Activated naive CD4-positive, alpha-beta T cell treated with anti-CD3 and anti-CD28 coated beads, Interleukin-2, amount 50 U/mL, for 16 hours (primary cell): Measurements from ENCODE around the gene TBX15.

Experiments used
- DNase-seq: peaks from one replicate; pipeline ENCODE4 v3.0.0-alpha.2; 2020

Gene TBX15

GRCh38 chr1:118878661-118879060, 109.5 kb downstream of the TBX15 start:
- DNase-seq: no peak

GRCh38 chr1:118877668-118878396, 110.3 kb downstream of the TBX15 start:
- DNase-seq: no peak

DNA sequence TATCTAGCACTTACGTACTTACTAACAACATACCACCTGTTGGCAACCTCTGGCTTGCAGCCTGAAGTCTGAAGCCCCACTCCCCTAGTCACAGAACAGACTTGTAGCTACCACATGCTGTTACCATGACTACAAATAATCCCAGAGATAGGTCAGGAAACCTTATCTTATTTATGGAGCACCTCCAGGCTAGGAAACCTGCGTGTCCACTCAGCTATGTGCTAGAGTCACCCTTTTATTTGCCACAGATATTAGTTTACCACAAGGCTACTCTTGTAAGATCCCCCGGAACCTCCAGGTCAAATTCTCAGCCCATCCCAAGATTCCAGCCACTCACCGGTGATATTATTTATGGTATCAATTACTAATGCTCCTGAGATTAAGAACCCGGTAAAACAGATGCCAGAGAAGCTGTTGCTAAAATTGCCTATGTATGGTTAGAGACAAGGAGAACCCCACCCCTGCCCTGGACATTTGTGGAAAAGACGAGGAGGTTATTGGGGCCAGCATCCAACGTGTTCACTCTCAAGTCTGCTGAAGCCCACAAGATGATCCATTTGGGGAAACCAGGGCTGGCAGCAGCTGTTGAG, 116.5 kb downstream of the TBX15 start:
- DNase-seq: no peak

DNA sequence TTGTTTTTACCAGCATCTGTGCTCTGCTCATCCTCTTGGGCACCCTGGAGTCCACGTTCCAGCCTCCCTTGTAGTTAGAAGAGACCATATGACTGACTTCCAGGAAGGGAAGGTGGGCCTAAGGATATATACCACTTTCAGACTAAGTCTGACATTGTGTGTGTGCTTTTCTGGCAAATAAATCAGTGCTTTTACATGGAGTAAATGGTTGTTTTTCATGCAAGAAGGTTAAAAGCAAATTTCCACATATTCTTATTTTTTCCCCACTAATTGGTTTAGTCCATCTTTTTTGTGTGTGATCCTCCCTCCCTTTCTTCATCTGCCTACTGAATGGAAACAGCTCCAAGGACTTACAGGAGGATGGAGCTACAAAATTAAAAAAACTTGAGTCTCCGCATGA, 119.8 kb downstream of the TBX15 start:
- DNase-seq: no peak

- DNase-seq: no peak
Observed at GRCh38 chr1:118866330-118866729, 121.8 kb downstream of the TBX15 start.

DNA sequence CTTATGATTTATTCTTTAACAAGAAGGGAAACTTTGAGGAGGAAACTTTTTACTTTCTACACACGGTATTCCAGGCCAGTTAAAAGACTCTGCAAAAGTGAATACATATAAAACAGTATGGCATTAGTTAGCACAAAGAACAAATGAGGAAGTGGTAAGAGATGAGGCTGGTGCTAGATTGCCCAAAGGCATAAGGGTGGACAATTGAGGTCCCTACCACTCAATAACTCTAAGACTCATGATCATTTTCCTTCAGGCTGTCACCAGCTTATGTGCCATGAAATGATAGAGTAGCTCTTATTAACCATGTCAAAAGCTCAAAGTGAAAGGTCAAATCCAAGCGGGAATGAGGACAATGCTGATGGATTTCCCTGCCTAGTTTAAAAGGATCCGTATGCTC, 124.5 kb downstream of the TBX15 start:
- no peak for DNase-seq

DNA sequence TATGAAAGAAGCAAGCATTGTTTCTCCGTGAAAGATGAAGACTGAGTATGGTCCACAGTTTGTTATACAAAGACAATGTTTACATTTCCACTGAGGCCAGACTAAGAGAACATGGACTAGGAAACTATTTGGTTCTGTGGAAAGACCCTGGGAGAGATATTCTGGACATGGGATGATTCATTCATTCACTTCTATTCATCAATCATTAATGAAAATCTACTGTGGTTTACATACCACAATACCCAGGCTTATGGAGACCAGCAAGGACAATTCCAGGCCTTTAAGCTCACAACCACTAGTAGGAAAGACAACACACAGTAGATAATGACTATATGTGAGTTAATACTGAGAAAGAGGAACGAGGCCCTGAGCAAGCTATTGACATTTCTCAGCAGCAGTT, 125.4 kb downstream of the TBX15 start:
- DNase-seq: no peak

DNA sequence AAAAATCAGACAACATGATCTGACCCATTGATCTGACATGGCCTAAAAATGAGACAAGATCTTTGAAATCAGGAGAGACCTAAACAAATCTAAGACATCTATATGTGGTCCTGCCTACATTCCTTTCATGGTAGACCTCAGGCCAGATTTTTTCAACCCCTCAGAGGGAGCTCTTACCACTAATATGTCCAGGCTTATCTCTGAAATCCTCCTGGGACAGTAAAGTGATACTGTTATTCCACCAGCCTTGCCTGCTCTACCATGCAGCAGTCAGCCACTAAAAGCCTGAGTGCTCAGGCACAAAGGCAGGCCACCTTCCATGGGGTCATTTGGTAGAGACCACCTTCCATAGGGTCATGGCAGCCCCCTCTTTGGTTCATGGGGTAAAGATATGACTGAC, 126.9 kb downstream of the TBX15 start:
- DNase-seq: no peak

- DNase-seq: no peak
Observed at GRCh38 chr1:118859999-118860398, 128.1 kb downstream of the TBX15 start.

GRCh38 chr1:118846443-118846842, 141.7 kb downstream of the TBX15 start:
- DNase-seq: no peak

GRCh38 chr1:118842452-118843201, 145.5 kb downstream of the TBX15 start:
- no peak for DNase-seq

DNA sequence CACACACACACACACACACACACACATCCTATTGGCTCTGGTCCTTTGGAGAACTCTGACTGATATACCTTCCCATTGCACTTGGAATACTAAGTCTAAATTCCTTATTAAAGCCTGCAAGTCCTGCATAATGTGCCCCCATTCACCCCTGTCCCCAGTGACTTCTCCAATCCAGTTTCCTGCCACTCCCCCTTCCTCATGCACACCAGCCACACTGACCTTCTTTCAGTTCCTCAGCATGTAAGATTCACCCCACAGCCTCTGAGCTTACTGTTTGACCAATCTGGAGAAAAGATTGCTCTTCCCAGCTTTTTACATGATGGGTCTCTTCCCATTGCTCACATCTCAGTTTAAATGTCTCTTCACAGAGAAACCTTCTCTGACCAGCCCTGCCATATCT, 146.6 kb downstream of the TBX15 start:
- no peak for DNase-seq
